GM19023 (cell line): Measurements from ENCODE around the gene GCG.

Source experiments
- ATAC-seq: cut with Tn5 transposase; IDR thresholded peaks from one replicate; pipeline ENCODE4 v1.9.1; 2021; ENCODE audit warnings: mild to moderate bottlenecking, moderate library complexity; ENCODE audit not compliant: unreplicated experiment

GCG gene

DNA sequence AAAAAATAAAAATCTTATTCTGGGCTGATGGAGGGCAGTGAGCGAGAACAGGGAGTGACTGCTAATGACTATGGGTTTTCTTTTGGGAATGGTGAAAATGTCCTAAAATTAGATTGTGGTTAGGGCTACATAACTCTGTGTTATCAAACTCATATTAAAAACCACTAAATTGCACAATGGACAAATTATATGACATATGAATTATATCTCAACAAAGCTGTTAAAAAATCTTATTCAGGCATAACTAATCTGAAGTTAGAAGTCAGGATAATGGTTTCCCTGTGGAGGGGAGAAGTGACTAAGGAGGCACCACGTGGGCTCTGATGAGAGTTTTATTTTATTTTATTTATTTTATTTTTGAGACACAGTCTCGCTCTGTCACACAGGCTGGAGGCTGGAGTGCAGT is 45.9 kb downstream of the GCG start:
- ATAC-seq, result no peak

DNA sequence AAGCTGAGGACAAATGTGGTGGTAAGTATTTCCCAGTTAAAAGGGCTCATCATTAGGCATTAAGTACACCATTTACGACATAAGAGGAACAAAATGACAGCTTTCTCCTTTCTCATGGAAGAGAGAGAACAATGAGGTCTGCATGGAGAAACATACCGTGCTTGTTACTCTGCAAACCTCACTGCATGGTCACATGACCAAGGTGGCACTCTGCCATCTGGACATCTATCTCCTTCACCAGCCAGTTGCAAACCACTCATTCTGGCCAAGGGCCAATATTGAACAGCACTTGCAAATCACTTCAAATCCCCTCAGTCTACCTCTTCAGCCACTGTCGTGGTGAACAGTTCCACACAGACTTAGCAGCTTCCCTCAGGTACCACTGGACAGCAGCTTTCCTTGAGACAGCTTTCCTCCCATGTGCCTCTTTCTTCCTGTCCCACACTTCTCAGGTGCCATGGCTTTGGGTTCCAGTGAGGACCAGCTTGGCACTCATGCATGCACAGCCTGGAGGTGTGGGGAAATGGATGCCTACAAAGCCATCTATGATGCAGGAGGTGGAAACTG is 48.5 kb downstream of the GCG start:
- no peak for ATAC-seq

DNA sequence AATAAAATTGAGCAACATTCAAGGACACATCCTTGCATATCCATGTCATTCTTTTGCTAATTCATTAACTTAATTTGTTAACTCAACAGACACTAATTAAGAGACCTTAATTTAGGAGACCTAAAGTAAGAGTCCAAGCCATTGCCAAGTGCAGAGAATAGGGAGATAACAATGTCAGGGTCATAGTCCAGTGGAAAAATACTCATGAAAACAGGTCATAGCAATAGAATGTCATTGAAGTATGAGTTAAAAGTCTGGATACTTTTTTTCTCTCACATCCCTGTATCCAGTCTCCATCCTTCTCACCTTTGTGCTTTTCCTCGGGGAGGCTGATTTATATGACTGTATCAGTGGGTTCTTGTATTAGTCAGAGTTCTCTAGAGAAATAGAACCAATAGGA is 51.5 kb downstream of the GCG start:
- ATAC-seq, result no peak

DNA sequence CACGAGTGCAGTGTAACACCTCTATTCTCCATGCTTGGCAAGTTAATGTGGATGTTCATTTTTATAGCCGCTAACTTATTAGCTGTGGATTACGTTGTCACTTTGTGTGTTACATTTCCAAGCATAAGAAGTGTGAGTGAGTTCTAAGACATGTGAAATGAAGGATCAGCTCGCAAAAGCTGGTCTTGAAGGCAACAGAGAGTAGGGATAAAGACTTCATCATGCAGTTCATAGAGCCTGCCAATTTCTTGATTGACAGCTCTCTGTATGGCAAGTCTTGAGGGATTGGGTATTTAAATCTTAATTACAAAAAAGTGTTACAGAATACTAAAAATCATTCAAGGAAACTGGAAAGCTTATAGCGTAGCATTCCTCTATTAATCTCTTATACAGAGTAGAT is 52.2 kb downstream of the GCG start:
- ATAC-seq, result no peak
